NK-92 (cell line): ENCODE results near the gene RPH3AL.
"Not testable (repeated sequence)": the region's sequence is repeated elsewhere in the genome, so short reads cannot be mapped to it uniquely, and the experiment has no call there.

ENCODE experiments used
- DNase-seq: peaks from one replicate; lab custom pipeline; 2025; ENCODE audit not compliant: unreplicated experiment; lab: John Stamatoyannopoulos, UW

The RPH3AL gene

GRCh38 chr17:320809-321385, 31.7 kb downstream of the RPH3AL start:
- no peak for DNase-seq

DNA sequence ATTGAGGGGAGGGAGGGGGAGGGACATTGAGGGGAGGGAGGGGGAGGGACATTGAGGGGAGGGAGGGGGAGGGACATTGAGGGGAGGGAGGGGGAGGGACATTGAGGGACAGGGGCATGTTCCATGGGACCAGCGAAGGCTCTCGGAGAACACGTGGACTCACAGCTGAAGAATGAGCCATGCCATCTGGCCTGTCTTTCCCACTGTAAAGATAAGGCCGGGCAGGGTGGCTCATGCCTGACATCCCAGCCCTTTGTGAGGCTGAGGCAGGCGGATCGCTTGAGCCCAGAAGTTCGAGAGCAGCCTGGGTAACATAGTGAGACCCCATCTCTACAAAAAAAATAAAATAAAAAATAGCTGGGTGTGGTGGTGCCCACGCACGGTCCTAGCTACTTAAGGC, 32.5 kb downstream of the RPH3AL start:
- DNase-seq, result no peak

DNA sequence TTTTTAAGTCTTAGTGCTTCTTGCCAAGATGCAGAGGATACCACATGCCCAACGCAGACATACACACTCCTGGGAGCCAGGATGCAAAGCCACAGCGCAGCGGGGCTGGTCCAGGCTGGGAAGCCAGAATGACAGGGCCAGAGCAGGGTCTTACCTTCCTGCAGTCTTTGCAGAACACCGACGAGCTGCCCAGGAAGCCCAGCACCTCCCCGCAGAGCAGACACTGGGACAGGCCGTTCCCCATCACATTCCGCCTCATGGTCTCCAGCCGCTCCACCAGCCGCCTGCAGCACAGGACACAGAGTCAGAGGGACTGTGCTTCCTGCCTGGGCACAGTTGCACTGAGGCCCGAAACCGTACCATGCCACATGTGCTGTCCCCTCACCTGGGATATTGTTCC, 33.3 kb downstream of the RPH3AL start:
- no peak for DNase-seq

DNA sequence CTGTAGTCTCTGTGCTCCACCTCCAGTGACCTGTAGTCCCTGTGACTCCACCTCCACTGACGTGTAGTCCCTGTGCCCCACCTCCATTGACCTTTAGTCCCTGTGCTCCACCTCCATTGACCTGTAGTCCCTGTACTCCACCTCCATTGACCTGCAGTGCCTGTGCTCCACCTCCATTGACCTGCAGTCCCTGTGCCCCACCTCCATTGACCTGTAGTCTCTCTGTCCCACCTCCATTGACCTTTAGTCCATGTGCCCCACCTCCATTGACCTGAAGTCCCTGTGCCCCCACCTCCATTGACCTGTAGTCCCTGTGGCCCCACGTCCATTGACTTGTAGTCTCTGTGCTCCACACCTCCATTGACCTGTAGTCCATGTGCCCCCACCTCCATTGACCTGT, 35.5 kb downstream of the RPH3AL start:
- not testable (repeated sequence) for DNase-seq

DNA sequence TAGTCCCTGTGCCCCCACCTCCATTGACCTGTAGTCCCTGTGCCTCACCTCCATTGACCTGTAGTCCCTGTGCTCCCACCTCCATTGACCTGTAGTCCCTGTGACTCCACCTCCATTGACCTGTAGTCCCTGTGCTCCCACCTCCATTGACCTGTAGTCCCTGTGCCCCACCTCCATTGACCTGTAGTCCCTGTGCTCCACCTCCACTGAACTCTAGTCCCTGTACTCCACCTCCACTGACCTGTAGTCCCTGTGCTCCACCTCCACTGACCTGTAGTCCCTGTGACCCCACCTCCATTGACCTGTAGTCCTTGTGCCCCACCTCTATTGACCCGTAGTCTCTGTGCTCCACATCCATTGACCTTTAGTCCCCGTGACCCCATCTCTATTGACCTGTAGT, 37.2 kb downstream of the RPH3AL start:
- not testable (repeated sequence) for DNase-seq

GRCh38 chr17:314614-314944, 38.0 kb downstream of the RPH3AL start:
- DNase-seq, result not testable (repeated sequence)

DNA sequence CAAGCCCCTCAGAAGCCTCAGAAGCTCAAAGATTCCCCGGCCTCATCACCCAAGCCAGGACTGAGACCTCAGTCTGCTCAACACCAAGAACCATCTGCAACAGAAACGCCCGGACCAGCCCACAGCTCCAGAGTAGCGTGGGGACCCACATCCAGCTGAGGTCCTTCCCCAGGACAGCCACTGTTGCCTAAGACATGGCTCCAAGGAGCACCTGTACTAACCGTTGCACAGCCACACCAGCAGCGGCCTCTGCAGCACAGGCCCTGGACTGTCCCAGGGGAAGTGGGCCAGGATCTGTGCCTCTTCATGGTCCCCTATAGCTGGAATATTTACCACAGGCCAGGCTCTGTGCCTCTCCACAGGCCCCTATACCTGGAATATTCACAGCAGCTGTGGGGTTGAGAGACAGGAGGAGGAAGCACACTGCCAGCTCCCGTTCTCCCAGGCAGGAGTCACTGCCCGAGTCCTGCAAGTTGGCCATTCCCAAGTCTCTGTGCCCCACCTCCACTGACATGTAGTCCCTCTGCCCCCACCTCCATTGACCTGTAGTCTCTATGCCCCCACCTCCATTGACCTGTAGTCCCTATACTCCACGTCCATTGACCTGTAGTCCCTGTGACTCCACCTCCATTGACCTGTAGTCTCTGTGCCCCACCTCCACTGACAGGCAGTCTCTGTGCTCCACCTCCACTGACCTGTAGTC, 38.5 kb downstream of the RPH3AL start:
- no peak for DNase-seq

DNA sequence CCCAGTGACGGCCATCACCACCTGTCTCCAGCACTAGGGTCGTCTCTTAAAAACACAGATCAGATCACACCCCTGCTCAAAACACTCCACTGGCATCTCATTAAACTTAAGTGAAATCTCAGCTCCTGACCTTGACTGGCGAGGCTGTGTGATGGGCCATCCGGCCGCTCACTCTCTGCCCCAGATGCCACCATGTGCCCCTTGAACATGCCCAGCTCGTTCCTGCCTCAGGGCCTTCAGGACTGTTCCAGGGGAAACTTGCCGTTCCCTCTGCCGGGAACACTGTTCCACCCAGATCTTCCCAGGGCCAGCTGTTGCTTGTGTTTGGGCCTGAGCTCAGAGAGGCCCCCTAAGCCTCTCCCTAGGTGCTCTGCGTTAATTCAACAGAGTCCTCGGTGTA, 39.4 kb downstream of the RPH3AL start:
- DNase-seq, result no peak

GRCh38 chr17:312476-313148, 40.0 kb downstream of the RPH3AL start:
- no peak for DNase-seq

GRCh38 chr17:311119-311782, 41.4 kb downstream of the RPH3AL start:
- DNase-seq, result no peak

GRCh38 chr17:310111-311010, 42.2 kb downstream of the RPH3AL start:
- no peak for DNase-seq

DNA sequence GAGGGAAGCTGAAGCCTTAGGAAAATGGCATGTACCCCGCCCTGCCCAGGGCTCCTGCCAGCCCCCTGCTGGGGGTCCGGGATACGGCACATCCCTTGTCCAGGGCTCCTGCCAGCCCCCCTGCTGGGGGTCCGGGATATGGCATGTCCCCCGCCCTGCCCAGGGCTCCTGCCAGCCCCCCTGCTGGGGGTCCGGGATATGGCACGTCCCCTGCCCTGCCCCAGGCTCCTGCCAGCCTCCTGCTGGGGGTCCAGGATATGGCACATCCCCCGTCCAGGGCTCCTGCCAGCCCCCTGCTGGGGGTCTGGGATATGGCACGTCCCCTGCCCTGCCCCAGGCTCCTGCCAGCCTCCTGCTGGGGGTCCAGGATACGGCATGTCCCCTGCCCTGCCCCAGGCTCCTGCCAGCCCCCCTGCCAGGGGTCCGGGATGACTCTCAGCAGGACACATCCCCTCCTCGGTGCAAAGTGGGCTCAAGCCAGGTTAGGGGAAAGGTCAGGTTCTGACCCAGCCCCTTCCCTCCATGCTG, 43.2 kb downstream of the RPH3AL start:
- DNase-seq, result no peak

DNA sequence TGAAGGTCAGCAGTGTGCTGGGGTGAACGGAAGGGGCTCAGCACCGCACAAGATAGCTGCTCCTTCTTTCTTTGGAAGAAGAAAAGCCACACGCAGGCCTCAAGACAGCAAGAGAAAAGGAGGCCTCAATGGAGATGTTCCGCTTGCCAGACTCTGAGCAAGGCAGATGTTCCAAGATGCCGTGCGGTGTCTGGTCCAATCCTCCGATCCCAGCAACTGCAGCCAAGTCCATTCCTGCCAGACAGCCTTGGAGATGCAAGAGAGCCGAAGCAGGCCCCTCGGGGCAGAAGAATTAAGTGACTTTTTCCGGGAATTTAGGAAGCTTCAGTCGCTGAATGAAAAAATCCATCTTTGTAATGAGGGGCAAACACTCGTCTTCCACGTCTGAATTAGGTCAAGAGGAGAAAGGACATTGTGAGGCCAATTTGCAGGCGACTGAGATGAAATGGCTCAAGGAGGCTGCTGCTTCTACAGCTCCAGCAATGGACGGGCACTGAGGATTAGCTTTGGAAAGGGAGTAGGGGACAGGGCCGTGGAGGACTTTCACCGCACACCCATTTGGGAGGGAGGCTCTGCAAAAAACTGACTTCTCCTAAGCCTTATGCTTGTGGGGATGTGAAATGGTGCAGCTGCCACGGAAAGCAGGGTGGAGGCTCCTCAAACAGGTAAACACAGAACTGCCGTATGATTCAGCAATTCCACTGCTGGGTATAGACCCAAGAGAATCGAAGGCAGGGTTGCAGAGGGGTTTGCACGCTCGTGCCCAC, 44.7 kb downstream of the RPH3AL start:
- DNase-seq, result no peak

GRCh38 chr17:307295-307691, 45.3 kb downstream of the RPH3AL start:
- no peak for DNase-seq

GRCh38 chr17:306536-307294, 45.9 kb downstream of the RPH3AL start:
- no peak for DNase-seq

GRCh38 chr17:306116-306515, 46.5 kb downstream of the RPH3AL start:
- DNase-seq, result no peak

DNA sequence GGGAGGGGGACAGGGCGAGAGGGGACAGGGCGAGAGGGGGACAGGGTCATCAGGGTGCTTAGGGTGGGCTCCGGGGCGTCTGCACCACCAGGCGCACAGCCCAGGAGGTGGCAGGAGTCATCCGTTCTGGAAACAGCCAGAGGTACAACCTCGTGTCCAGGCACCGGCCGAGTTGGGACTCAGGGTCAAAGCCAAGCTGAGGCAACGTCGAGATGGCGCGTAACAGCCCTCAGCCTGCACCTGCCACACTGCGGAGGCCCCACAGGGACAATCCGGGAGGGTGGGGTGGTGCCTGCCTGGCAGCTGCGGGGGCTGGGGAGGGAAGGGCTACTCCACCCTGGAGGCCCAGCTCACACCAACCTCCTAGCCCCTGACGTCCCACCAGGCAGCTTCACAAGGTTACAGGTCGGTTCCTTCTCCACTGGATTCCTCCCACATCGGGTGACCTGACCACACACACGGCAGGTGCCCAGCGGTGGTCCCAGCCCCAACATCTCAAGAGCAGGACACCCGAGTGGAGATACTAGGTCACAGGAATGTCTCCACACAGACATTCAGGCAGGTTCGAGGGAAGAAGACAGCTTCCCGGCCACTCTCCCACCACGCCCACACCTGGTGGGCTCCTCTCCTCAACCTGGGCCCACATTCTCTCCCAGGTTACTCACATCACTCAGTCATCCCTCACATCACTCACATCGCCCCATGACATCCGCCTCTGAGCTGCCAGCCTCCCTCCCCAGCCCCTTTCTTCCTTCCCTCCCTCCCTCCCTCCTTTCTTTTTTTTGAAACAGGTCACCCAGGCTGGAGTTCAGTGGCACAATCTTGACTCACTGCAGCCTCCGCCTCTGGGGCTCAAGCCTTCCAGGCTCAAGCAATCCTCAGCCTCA, 47.3 kb downstream of the RPH3AL start:
- DNase-seq, result no peak

DNA sequence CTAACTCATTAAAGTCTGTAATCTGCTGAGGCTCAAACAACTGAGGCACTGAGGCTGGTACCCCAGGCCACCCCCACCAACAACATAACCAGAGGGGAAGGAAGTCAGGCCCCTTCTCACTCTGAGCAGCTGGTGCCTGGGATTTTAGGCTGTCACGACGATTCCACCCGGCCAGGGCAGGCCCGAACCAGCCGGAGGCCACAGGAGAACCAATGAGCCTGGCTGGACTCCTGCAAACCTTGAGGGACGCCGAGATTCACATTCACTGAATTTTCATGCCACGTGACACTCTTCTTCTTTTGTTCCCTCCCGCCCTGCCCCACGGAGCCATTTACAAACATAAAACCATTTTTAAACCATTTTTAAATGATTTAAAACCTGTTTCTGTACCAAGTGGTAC, 48.1 kb downstream of the RPH3AL start:
- DNase-seq, result no peak
